SK-N-SH (cell line): ENCODE measurements around the gene MTF2. TPM values are rescaled to one million over a fixed set of nuclear protein-coding genes. Genes with fewer than 3 reads are reported as not detected.

ENCODE experiments used
- CTCF ChIA-PET: fragments of 300-600, 350-600 bp; formaldehyde crosslinking; extraction: SDS; loops from one replicate; lab custom pipeline; 2021; lab: Yijun Ruan, JAX
- POLR2A ChIA-PET: fragments of 350-600 bp; sonication (Branson Sonifier 250); formaldehyde crosslinking; extraction: SDS; loops from one replicate; lab custom pipeline; 2020; ENCODE audit warnings: antibody characterized with exemption, inconsistent platforms; lab: Yijun Ruan, JAX
- DNase-seq: peaks from one replicate; pipeline ENCODE4 v3.0.0; 2012
- H2AFZ ChIP-seq: fragments of 200-600 bp; sonication (generic); 2 replicates; pipeline ENCODE4 v1.8.1; 2016; ENCODE audit warnings: antibody characterized with exemption, mild to moderate bottlenecking, low read depth
- H3F3A ChIP-seq: fragments of 200-600 bp; sonication (generic); replicated peaks from 2 replicates; pipeline ENCODE3; 2016; ENCODE audit warnings: antibody characterized with exemption, mild to moderate bottlenecking; ENCODE audit not compliant: insufficient read depth
- H3K27ac ChIP-seq, 2 experiments: fragments of 200-500 bp in 1 of 2; fragments of 200-600 bp in 1 of 2; sonication (Bioruptor generic) in 1 of 2; sonication (generic), shearing (Covaris generic) in 1 of 2; 2 replicates each; pipeline versions ENCODE4 v1.5.1 to v1.6.1; 2014 to 2016; ENCODE audit warnings: low read depth in 2 of 2, inconsistent platforms in 1 of 2, low read length in 1 of 2, mild to moderate bottlenecking in 1 of 2, mixed read lengths in 1 of 2
- H3K27me3 ChIP-seq: fragments of 200-600 bp; sonication (generic), shearing (Covaris generic); 2 replicates; pipeline ENCODE4 v1.6.1; 2016; ENCODE audit warnings: mixed run types; ENCODE audit not compliant: insufficient read depth
- H3K36me3 ChIP-seq, 2 experiments: fragments of 200-500 bp in 1 of 2; fragments of 200-600 bp in 1 of 2; sonication (Bioruptor generic) in 1 of 2; sonication (generic) in 1 of 2; replicated peaks in 1 of 2; 2 replicates each; pipeline versions ENCODE3 to v1.5.1; 2014 to 2016; ENCODE audit warnings: low read length in 1 of 2, mild to moderate bottlenecking in 1 of 2; ENCODE audit not compliant: insufficient read depth in 2 of 2, control insufficient read depth in 1 of 2
- H3K4me1 ChIP-seq, 2 experiments: fragments of 200-500 bp in 1 of 2; fragments of 200-600 bp in 1 of 2; sonication (Bioruptor generic) in 1 of 2; sonication (generic), shearing (Covaris generic) in 1 of 2; 2 replicates each; pipeline versions ENCODE4 v1.5.1 to v1.6.1; 2014 to 2016; ENCODE audit warnings: low read depth in 1 of 2, low read length in 1 of 2, mixed run types in 1 of 2; ENCODE audit not compliant: insufficient read depth in 2 of 2, control insufficient read depth in 1 of 2
- H3K4me2 ChIP-seq: fragments of 200-600 bp; sonication (generic), shearing (Covaris generic); 2 replicates; pipeline ENCODE4 v1.6.1; 2017; ENCODE audit warnings: mixed run types
- H3K4me3 ChIP-seq, 2 experiments: fragments of 200-500 bp in 1 of 2; fragments of 200-600 bp in 1 of 2; sonication (Bioruptor generic) in 1 of 2; sonication (generic), shearing (Covaris generic) in 1 of 2; 2 replicates each; pipeline versions ENCODE4 v1.5.1 to v1.8.1; 2014 to 2016; ENCODE audit warnings: low read depth in 2 of 2, inconsistent platforms in 1 of 2, low read length in 1 of 2, mild to moderate bottlenecking in 1 of 2, mixed read lengths in 1 of 2, moderate library complexity in 1 of 2
- H3K79me2 ChIP-seq: fragments of 200-600 bp; sonication (generic); 2 replicates; pipeline ENCODE4 v1.8.1; 2017; ENCODE audit warnings: mild to moderate bottlenecking; ENCODE audit not compliant: insufficient read depth
- H3K9ac ChIP-seq: fragments of 200-600 bp; sonication (generic); 2 replicates; pipeline ENCODE4 v1.6.1; 2017; ENCODE audit warnings: mixed run types
- H3K9me2 ChIP-seq: fragments of 200-600 bp; sonication (generic); 2 replicates; pipeline ENCODE4 v1.6.1; 2017; ENCODE audit warnings: mixed run types
- H3K9me3 ChIP-seq: fragments of 200-600 bp; sonication (generic); 2 replicates; pipeline ENCODE4 v1.6.1; 2017; ENCODE audit warnings: mixed run types, mild to moderate bottlenecking, moderate library complexity
- H4K20me1 ChIP-seq: fragments of 200-600 bp; sonication (generic); 2 replicates; pipeline ENCODE4 v1.6.1; 2017; ENCODE audit warnings: mild to moderate bottlenecking, mixed run types; ENCODE audit not compliant: insufficient read depth
- CHD2 ChIP-seq: fragments of 150-350 bp; IDR thresholded peaks from 2 replicates; pipeline ENCODE4 v1.6.1; 2018; ENCODE audit warnings: low read length; ENCODE audit not compliant: partially characterized antibody
- EZH2phosphoT487 ChIP-seq: fragments of 200-600 bp; sonication (generic); IDR thresholded peaks from 2 replicates; pipeline ENCODE4 v1.6.1; 2017; ENCODE audit warnings: low read depth, mixed run types, mild to moderate bottlenecking, antibody characterized with exemption, moderate library complexity, borderline replicate concordance
- FOSL2 ChIP-seq: IDR thresholded peaks from 2 replicates; pipeline ENCODE4 v1.4.0; 2012; ENCODE audit warnings: low read depth, mild to moderate bottlenecking, moderate library complexity, borderline replicate concordance
- GATA2 ChIP-seq: sonication (generic); formaldehyde crosslinking; IDR thresholded peaks from 2 replicates; pipeline ENCODE4 v1.5.0; 2020; ENCODE audit warnings: mild to moderate bottlenecking, missing genetic modification reagents
- MAX ChIP-seq: IDR thresholded peaks from 2 replicates; pipeline ENCODE4 v1.4.0; 2012; ENCODE audit warnings: low read depth
- MEF2A ChIP-seq: IDR thresholded peaks from 2 replicates; pipeline ENCODE4 v1.4.0; 2012; ENCODE audit warnings: low read depth, borderline replicate concordance
- NFIC ChIP-seq: IDR thresholded peaks from 2 replicates; pipeline ENCODE4 v1.4.0; 2012; ENCODE audit warnings: borderline replicate concordance
- POLR2AphosphoS5 ChIP-seq: IDR thresholded peaks from 2 replicates; pipeline ENCODE4 v1.6.1; 2012; ENCODE audit warnings: low read depth, low read length
- RFX5 ChIP-seq: IDR thresholded peaks from 2 replicates; pipeline ENCODE4 v1.6.1; 2012; ENCODE audit warnings: mild to moderate bottlenecking, improper control_type of control experiment, low read length
- SMC3 ChIP-seq: IDR thresholded peaks from 2 replicates; pipeline ENCODE4 v1.6.1; 2012; ENCODE audit warnings: low read depth, low read length, improper control_type of control experiment
- TAF1 ChIP-seq: IDR thresholded peaks from 2 replicates; pipeline ENCODE4 v1.6.1; 2012; ENCODE audit warnings: low read depth, mild to moderate bottlenecking, low read length, moderate library complexity, borderline replicate concordance
- TCF12 ChIP-seq: IDR thresholded peaks from 2 replicates; pipeline ENCODE4 v1.4.0; 2012
- TEAD4 ChIP-seq: IDR thresholded peaks from 2 replicates; pipeline ENCODE4 v1.4.0; 2012; ENCODE audit warnings: mild to moderate bottlenecking, borderline replicate concordance; ENCODE audit not compliant: insufficient read depth
- USF2 ChIP-seq: fragments of 150-350 bp; IDR thresholded peaks from 2 replicates; pipeline ENCODE4 v1.6.1; 2017; ENCODE audit warnings: antibody characterized with exemption, low read length, low read depth, borderline replicate concordance
- ZBTB33 ChIP-seq: IDR thresholded peaks from 2 replicates; pipeline ENCODE4 v1.4.0; 2012; ENCODE audit warnings: low read depth, borderline replicate concordance
- WGBS: methylation state at CpG from one replicate; pipeline ENCODE4 v1.1.6; 2017; ENCODE audit warnings: low lambda C conversion rate; 5-methylcytosine and 5-hydroxymethylcytosine counted together
- polyA plus RNA-seq, 3 experiments: library from polyadenylated mRNA; depleted of rRNA; stranded (reverse); fragments of >200 nt; gene quantifications; 2 replicates each; pipeline ENCODE4 v1.2.3, GENCODE V29; 2012
- TF ChIP-seq, protein P1 (sequence below): IDR thresholded peaks from 2 replicates; pipeline ENCODE4 v1.4.0; 2012; ENCODE audit warnings: low read depth, borderline replicate concordance
- TF ChIP-seq, protein P2 (sequence below): fragments of 200-600 bp; sonication (generic); IDR thresholded peaks from 2 replicates; pipeline ENCODE4 v1.6.1; 2017; ENCODE audit warnings: antibody characterized with exemption, mild to moderate bottlenecking, moderate library complexity

MTF2 gene
- polyA plus RNA-seq, 1 of the 3 experiments (the other 2 are of a cell fraction) = 11.9 TPM

GRCh38 chr1:93033785-93034184 is 45.3 kb upstream of the MTF2 start:
- Histone ChIP-seq H3K9me2 (no peaks in the 10 kb centered on the region), H3K27me3 (peaks cover 9% of the 10 kb centered on the region; the same call in 1 of the 2 replicates), H3K27ac (no peak overlapping the region), H4K20me1 (no peaks in the 10 kb centered on the region), H3K4me2 (no peak overlapping the region), H3F3A (no peaks in the 10 kb centered on the region), H3K79me2 (no peaks in the 10 kb centered on the region)
- POLR2A ChIA-PET = no interaction called here
- DNase-seq = no peak
- TF ChIP-seq SMC3 = no peak
- TF ChIP-seq, protein P1, sequence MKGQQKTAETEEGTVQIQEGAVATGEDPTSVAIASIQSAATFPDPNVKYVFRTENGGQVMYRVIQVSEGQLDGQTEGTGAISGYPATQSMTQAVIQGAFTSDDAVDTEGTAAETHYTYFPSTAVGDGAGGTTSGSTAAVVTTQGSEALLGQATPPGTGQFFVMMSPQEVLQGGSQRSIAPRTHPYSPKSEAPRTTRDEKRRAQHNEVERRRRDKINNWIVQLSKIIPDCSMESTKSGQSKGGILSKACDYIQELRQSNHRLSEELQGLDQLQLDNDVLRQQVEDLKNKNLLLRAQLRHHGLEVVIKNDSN = no peak
- no peak for TF ChIP-seq MAX
- TF ChIP-seq, protein P2, sequence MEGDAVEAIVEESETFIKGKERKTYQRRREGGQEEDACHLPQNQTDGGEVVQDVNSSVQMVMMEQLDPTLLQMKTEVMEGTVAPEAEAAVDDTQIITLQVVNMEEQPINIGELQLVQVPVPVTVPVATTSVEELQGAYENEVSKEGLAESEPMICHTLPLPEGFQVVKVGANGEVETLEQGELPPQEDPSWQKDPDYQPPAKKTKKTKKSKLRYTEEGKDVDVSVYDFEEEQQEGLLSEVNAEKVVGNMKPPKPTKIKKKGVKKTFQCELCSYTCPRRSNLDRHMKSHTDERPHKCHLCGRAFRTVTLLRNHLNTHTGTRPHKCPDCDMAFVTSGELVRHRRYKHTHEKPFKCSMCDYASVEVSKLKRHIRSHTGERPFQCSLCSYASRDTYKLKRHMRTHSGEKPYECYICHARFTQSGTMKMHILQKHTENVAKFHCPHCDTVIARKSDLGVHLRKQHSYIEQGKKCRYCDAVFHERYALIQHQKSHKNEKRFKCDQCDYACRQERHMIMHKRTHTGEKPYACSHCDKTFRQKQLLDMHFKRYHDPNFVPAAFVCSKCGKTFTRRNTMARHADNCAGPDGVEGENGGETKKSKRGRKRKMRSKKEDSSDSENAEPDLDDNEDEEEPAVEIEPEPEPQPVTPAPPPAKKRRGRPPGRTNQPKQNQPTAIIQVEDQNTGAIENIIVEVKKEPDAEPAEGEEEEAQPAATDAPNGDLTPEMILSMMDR = no peak
- no peak for TF ChIP-seq EZH2phosphoT487
- TF ChIP-seq MEF2A = no peak
- TF ChIP-seq GATA2 (CRISPR knock-in tag) = no peak
- TF ChIP-seq POLR2AphosphoS5 = no peak
- TF ChIP-seq, all 33 proteins: peak for 0
- Histone ChIP-seq H3K4me1 (no peaks in the 10 kb centered on the region), H3K9ac (no peak overlapping the region), H3K9me3 (no peaks in the 10 kb centered on the region), H3K4me3 (no peak overlapping the region), H3K36me3 (no peaks in the 10 kb centered on the region), H2AFZ (no peak overlapping the region; the same call in 1 of the 2 replicates)
- CTCF ChIA-PET = interaction anchor here (1.2 kb wide), 1 partner anchor 175 kb away, joined by 3 read pairs; no protein-coding TSS in a partner anchor
- 88% methylated on average over 3 of the region's 3 CpGs for WGBS

- no peak overlapping the region for H3K4me2 ChIP-seq
- H2AFZ ChIP-seq = no peak overlapping the region
- CTCF ChIA-PET = interaction anchor here (0.6 to 1.2 kb wide), 2 partner anchors 15 to 175 kb away, joined by 3 read pairs; no protein-coding TSS in a partner anchor
- POLR2A ChIA-PET = no interaction called here
- no peak overlapping the region for H3K4me3 ChIP-seq
- no peaks in the 10 kb centered on the region for H4K20me1 ChIP-seq
- H3K9ac ChIP-seq = no peak overlapping the region
- H3F3A ChIP-seq = no peaks in the 10 kb centered on the region
- 92% methylated on average over 1 of the region's 1 CpG for WGBS
- no peaks in the 10 kb centered on the region for H3K9me2 ChIP-seq
- H3K36me3 ChIP-seq = no peaks in the 10 kb centered on the region
- H3K27me3 ChIP-seq = peaks cover 6% of the 10 kb centered on the region; the same call in 1 of the 2 replicates
- no peak for DNase-seq
- H3K4me1 ChIP-seq = no peaks in the 10 kb centered on the region
- no peaks in the 10 kb centered on the region for H3K9me3 ChIP-seq
- no peak overlapping the region for H3K27ac ChIP-seq
- H3K79me2 ChIP-seq = no peaks in the 10 kb centered on the region
- TF ChIP-seq TEAD4 (no peak), RFX5 (no peak), CHD2 (no peak), NFIC (no peak), TCF12 (no peak), TAF1 (no peak), FOSL2 (no peak), ZBTB33 (no peak), USF2 (no peak)
- TF ChIP-seq, protein P2 = no peak
- TF ChIP-seq, protein P1 = no peak
These were observed 44.7 kb upstream of the MTF2 start for GRCh38 chr1:93034397-93034796.
